ENCODE measurements around the gene CLIC6. TPM values are rescaled to one million over a fixed set of nuclear protein-coding genes. Genes with fewer than 3 reads are reported as not detected.

The CLIC6 gene
- total and polyA plus RNA-seq, 2 of the 8 experiments (the other 6 are each of a cell fraction or from before 2014, with no cell fraction given) = 0.42 to 1.3 TPM

GRCh38 chr21:34702341-34703170 lies 33.8 kb downstream of the CLIC6 start:
- H2AK5ac ChIP-seq (ENCODE audit: low read depth, low read length) = no peak overlapping the region
- peak overlapping the region; percentile 52 for H4K91ac ChIP-seq (replicated peaks; ENCODE audit: insufficient read length, low read length)
- H3K9me3 ChIP-seq (ENCODE audit: insufficient read depth in 2 of 2, low read depth in 1 of 2, low read length in 1 of 2) = no peaks in the 10 kb centered on the region
- H3K27me3 ChIP-seq (replicated peaks in 1 of 4; ENCODE audit: control insufficient read depth in 3 of 4, extremely low read depth in 1 of 4, insufficient read depth in 3 of 4, low read length in 3 of 4) = no peaks in the 10 kb centered on the region
- H3K79me2 ChIP-seq (ENCODE audit: control insufficient read depth in 1 of 2, insufficient read depth in 2 of 2, low read length in 2 of 2) = no peaks in the 10 kb centered on the region
- no peak overlapping the region for H3K18ac ChIP-seq (ENCODE audit: extremely low read depth, low read length)
- ChIA-PET POLR2A (ENCODE audit: partially characterized antibody) (no interaction called here), CTCF (ENCODE audit: partially characterized antibody) (interaction anchor here (0.6 to 2.0 kb wide), 3 partner anchors 10 to 1445 kb away, joined by 3 to 6 read pairs (median 5); no protein-coding TSS in a partner anchor)
- WGBS, 2 experiments (ENCODE audit: extremely low coverage in 1 of 2, insufficient coverage in 1 of 2, insufficient read length in 1 of 2, insufficient replicate concordance in 2 of 2, low coverage in 1 of 2, low lambda C conversion rate in 2 of 2, missing lambda C conversion rate in 1 of 2) = 96% methylated on average over 21 of the region's 22 CpGs; no CpG with 5 or more reads in 1 of the 2 experiments
- no peak overlapping the region for H3K4me3 ChIP-seq (ENCODE audit: extremely low read depth in 1 of 4, insufficient read depth in 2 of 4, low read depth in 3 of 4, low read length in 4 of 4)
- no peak overlapping the region for H2BK20ac ChIP-seq (ENCODE audit: low read length)
- H2BK12ac ChIP-seq (ENCODE audit: low read depth, low read length) = no peak overlapping the region
- no peak overlapping the region for H3K23ac ChIP-seq (ENCODE audit: insufficient read length)
- no peak for DNase-seq (ENCODE audit: low read depth in 1 of 2, low spot score in 2 of 2)
- no peaks in the 10 kb centered on the region for H3K79me1 ChIP-seq (ENCODE audit: low read depth, low read length)
- H2BK5ac ChIP-seq (ENCODE audit: low read depth, low read length) = no peak overlapping the region
- no peak overlapping the region for H3K27ac ChIP-seq (ENCODE audit: low read depth, low read length)
- H3K56ac ChIP-seq (replicated peaks; ENCODE audit: insufficient read length, low read depth, low read length) = no peak overlapping the region
- H3K23me2 ChIP-seq (ENCODE audit: low read depth, low read length) = peaks cover 2% of the 10 kb centered on the region; the same call in 1 of the 2 replicates
- FAIRE-seq = no peak
- no peaks in the 10 kb centered on the region for H3K36me3 ChIP-seq (ENCODE audit: control insufficient read depth in 2 of 4, insufficient read depth in 4 of 4, low read length in 3 of 4)
- no peak overlapping the region for H4K5ac ChIP-seq (ENCODE audit: insufficient read length, low read depth, low read length)
- H2AFZ ChIP-seq (ENCODE audit: low read length) = no peak overlapping the region
- no peak overlapping the region for H3K14ac ChIP-seq (ENCODE audit: insufficient read length)
- H3K9ac ChIP-seq (replicated peaks in 1 of 4; ENCODE audit: extremely low read depth in 1 of 4, low read depth in 3 of 4, low read length in 3 of 4) = no peak overlapping the region
- H3K4ac ChIP-seq (replicated peaks; ENCODE audit: insufficient read length, low read depth, low read length) = no peak overlapping the region
- H2BK15ac ChIP-seq (ENCODE audit: low read length) = no peak overlapping the region
- no peak overlapping the region for H3K4me2 ChIP-seq (ENCODE audit: insufficient read depth in 1 of 2, low read depth in 2 of 2, low read length in 2 of 2)
- no peaks in the 10 kb centered on the region for H4K20me1 ChIP-seq (replicated peaks in 1 of 2; ENCODE audit: control insufficient read depth in 1 of 2, insufficient read depth in 2 of 2, low read length in 2 of 2)
- no peak overlapping the region for H4K8ac ChIP-seq (ENCODE audit: extremely low read depth, insufficient read depth, low read length)
- H3K4me1 ChIP-seq (replicated peaks in 1 of 4; ENCODE audit: control insufficient read depth in 3 of 4, insufficient read depth in 4 of 4, low read length in 3 of 4) = no peaks in the 10 kb centered on the region; a peak in 2 of 7 replicates
- no peak overlapping the region for H2BK120ac ChIP-seq (replicated peaks; ENCODE audit: low read depth, low read length)
- no peak for TF ChIP-seq RBBP5 (IDR thresholded peaks at IDR 0.05; ENCODE audit: borderline replicate concordance, low read depth, low read length)
- no peak for TF ChIP-seq ATF2 (IDR thresholded peaks at IDR 0.05; ENCODE audit: low read length)
